Panc1 (cell line): ENCODE results near the gene RAB3IP. TPM values are rescaled to one million over a fixed set of nuclear protein-coding genes. Genes with fewer than 3 reads are reported as not detected.

ENCODE experiments used
- ATAC-seq: fragments of 200-7000 bp; cut with Tn5 transposase; 2 replicates; pipeline ENCODE4 v1.9.1; 2020; ENCODE audit warnings: mild to moderate bottlenecking, moderate library complexity
- BruUV-seq: library from RNA; stranded (reverse); fragments of 400-500 nt; replicated peaks from 2 replicates; lab custom pipeline; 2021; lab: Mats Ljungman, UMichigan
- CTCF ChIA-PET: fragments of 300-600 bp; sonication (Branson Sonifier 250); formaldehyde crosslinking; loops from one replicate; lab custom pipeline; 2022; ENCODE audit warnings: antibody characterized with exemption; lab: Charles Lee
- POLR2A ChIA-PET: fragments of 300-600 bp; sonication (Branson Sonifier 250); formaldehyde crosslinking; loops from one replicate; lab custom pipeline; 2022; ENCODE audit warnings: antibody characterized with exemption; lab: Charles Lee
- DNase-seq: peaks from one replicate; pipeline ENCODE4 v3.0.0-alpha.2; 2010; ENCODE audit warnings: low read depth, low spot score
- H3K27ac ChIP-seq: 2 replicates; pipeline ENCODE4 v1.5.1; 2011; ENCODE audit warnings: mild to moderate bottlenecking, low read length, inconsistent platforms
- H3K27me3 ChIP-seq: fragments of 200-500 bp; sonication (Bioruptor generic); 2 replicates; pipeline ENCODE4 v1.6.0; 2014; ENCODE audit warnings: low read length, inconsistent platforms; ENCODE audit not compliant: control insufficient read depth, insufficient read depth
- H3K36me3 ChIP-seq: fragments of 200-500 bp; sonication (Bioruptor generic); 2 replicates; pipeline ENCODE4 v1.5.1; 2014; ENCODE audit warnings: inconsistent platforms, mild to moderate bottlenecking, low read length, moderate library complexity; ENCODE audit not compliant: control insufficient read depth, insufficient read depth
- H3K4me1 ChIP-seq: 2 replicates; pipeline ENCODE4 v1.5.1; 2011; ENCODE audit warnings: inconsistent platforms, mild to moderate bottlenecking, low read length, moderate library complexity; ENCODE audit not compliant: control insufficient read depth, insufficient read depth
- H3K4me3 ChIP-seq, 2 experiments: 2 replicates each; pipeline ENCODE4 v1.5.1; 2011 to 2012; ENCODE audit warnings: low read depth in 2 of 2, low read length in 2 of 2, mild to moderate bottlenecking in 2 of 2, inconsistent platforms in 1 of 2, moderate library complexity in 1 of 2
- H3K9me3 ChIP-seq: fragments of 200-500 bp; sonication (Bioruptor generic); 2 replicates; pipeline ENCODE4 v1.5.1; 2014; ENCODE audit warnings: low read depth, mild to moderate bottlenecking, inconsistent platforms, low read length, moderate library complexity; ENCODE audit not compliant: control insufficient read depth, insufficient read depth
- POLR2AphosphoS5 ChIP-seq: IDR thresholded peaks from 2 replicates; pipeline ENCODE4 v1.6.1; 2012; ENCODE audit warnings: mild to moderate bottlenecking, low read depth, low read length, moderate library complexity
- SIN3A ChIP-seq: IDR thresholded peaks from 2 replicates; pipeline ENCODE4 v1.6.1; 2012; ENCODE audit warnings: low read depth, mild to moderate bottlenecking, low read length, moderate library complexity, borderline replicate concordance; ENCODE audit not compliant: insufficient read depth
- TCF7L2 ChIP-seq: IDR thresholded peaks from 2 replicates; pipeline ENCODE4 v1.6.1; 2011; ENCODE audit warnings: mild to moderate bottlenecking, low read depth, low read length, inconsistent platforms
- in situ Hi-C: cut with HindIII; loops from 2 replicates; pipeline ENCODE4 v1.10.0; 2016; ENCODE audit warnings: low sequenced_read_pairs, low pct_unique_long_range_greater_than_20kb
- intact Hi-C: fragments of 100-400 bp; cut with micrococcal nuclease; formaldehyde crosslinking; loops from one replicate; pipeline ENCODE4 v1.10.0; 2022; ENCODE audit not compliant: unreplicated experiment
- total RNA-seq: library from RNA; stranded (reverse); gene quantifications from one replicate; pipeline ENCODE4 v1.2.1, GENCODE V29; 2021; ENCODE audit not compliant: unreplicated experiment
- TF ChIP-seq, protein P1 (sequence below), 2 experiments: IDR thresholded peaks; 2 replicates each; pipeline ENCODE4 v1.6.1; 2011 to 2012; ENCODE audit warnings: low read depth in 2 of 2, control low read depth in 1 of 2, low read length in 1 of 2, mild to moderate bottlenecking in 1 of 2, moderate library complexity in 1 of 2; ENCODE audit not compliant: insufficient read depth in 1 of 2
- TF ChIP-seq, protein P2 (sequence below): fragments of 450-650 bp; IDR thresholded peaks from 2 replicates; pipeline ENCODE4 v1.5.1; 2017; ENCODE audit warnings: mild to moderate bottlenecking

The RAB3IP gene
- total RNA-seq, 1 experiment from 2014 or later, result 22.9 TPM

DNA sequence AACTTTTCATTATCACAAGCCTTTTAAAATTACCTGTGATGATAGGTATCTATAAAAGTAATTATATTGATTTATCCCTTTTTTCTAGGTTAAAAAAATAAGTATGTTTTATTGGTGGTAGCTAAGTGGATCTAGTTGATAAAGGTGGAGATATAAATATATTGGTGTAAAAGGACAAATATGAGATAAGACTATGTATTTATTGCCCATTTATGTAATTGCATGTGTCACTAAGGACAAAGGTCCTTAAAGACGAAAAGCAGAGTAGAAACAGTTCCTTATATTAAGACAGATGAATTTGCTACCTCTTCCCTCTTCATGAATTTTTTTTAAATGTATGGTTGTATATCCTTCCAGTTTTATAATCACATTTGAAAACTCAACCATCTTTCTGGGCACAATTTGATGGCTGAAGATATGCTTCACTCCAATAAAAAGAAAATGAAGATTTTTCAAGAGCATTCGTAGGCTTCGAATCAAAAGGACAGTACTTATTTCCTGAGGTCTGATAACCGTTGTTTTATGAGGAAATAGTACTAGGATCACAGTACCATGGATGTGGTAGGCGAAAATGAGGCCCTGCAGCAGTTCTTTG lies 86.4 kb downstream of the RAB3IP start, which contains the start of gene MYRFL:
Gene MYRFL (plus strand): TSS at position 262 of the 595 bp plus-strand sequence. CDS start 291 bp downstream, at position 553.
- intact Hi-C loops, result no loop called here
- no TSS peak for BruUV-seq

DNA sequence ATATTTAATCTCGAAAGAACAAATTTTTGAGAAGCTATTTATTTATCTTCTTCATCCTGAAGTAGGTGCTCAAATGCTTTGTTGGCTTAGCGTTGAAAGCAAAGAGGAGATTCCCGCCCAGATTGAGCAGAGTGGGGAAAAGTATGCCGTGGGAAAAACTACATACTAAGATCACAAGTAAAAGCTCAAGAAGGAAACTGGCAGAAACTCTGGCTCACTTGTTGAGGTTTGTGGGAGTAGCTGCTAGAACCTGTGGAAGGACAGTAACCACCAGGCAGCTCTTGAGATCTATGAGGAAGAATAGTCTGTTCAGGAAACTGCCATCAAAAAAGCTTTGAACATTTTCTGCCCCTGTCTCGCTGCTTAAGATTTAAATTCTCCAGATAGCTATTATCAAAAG lies 90.2 kb downstream of the RAB3IP start:
- no peak overlapping the region for H3K27ac ChIP-seq
- in situ Hi-C loops, result no loop called here
- no peaks in the 10 kb centered on the region for H3K4me1 ChIP-seq
- TF ChIP-seq POLR2AphosphoS5 (no peak), SIN3A (no peak)
- TF ChIP-seq, protein P1, sequence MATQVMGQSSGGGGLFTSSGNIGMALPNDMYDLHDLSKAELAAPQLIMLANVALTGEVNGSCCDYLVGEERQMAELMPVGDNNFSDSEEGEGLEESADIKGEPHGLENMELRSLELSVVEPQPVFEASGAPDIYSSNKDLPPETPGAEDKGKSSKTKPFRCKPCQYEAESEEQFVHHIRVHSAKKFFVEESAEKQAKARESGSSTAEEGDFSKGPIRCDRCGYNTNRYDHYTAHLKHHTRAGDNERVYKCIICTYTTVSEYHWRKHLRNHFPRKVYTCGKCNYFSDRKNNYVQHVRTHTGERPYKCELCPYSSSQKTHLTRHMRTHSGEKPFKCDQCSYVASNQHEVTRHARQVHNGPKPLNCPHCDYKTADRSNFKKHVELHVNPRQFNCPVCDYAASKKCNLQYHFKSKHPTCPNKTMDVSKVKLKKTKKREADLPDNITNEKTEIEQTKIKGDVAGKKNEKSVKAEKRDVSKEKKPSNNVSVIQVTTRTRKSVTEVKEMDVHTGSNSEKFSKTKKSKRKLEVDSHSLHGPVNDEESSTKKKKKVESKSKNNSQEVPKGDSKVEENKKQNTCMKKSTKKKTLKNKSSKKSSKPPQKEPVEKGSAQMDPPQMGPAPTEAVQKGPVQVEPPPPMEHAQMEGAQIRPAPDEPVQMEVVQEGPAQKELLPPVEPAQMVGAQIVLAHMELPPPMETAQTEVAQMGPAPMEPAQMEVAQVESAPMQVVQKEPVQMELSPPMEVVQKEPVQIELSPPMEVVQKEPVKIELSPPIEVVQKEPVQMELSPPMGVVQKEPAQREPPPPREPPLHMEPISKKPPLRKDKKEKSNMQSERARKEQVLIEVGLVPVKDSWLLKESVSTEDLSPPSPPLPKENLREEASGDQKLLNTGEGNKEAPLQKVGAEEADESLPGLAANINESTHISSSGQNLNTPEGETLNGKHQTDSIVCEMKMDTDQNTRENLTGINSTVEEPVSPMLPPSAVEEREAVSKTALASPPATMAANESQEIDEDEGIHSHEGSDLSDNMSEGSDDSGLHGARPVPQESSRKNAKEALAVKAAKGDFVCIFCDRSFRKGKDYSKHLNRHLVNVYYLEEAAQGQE (IDR thresholded peaks at IDR 0.05; ENCODE audit: insufficient read depth in 1 of 2, low read depth in 2 of 2, low read length in 1 of 2), result no peak
- no peaks in the 10 kb centered on the region for H3K36me3 ChIP-seq
- H3K27me3 ChIP-seq, result peaks cover 12% of the 10 kb centered on the region
- no peak overlapping the region for H3K4me3 ChIP-seq
- intact Hi-C loops, result no loop called here
- no peaks in the 10 kb centered on the region for H3K9me3 ChIP-seq
- ATAC-seq (no peak), DNase-seq (no peak)
- no TSS peak for BruUV-seq
- ChIA-PET POLR2A (no interaction called here), CTCF (interaction anchor here (0.6 kb wide), 1 partner anchor 103 kb away, joined by 5 read pairs; no protein-coding TSS in a partner anchor)

More for the DNA sequence above, 86.4 kb downstream of the RAB3IP start, which contains the start of gene MYRFL:
- Histone ChIP-seq H3K27me3 (peaks cover 7% of the 10 kb centered on the region), H3K27ac (no peak within 1 kb of the TSS), H3K4me3 (no peak within 1 kb of the TSS), H3K9me3 (no peaks in the 10 kb centered on the region), H3K36me3 (no peaks in the 10 kb centered on the region), H3K4me1 (peaks cover 4% of the 10 kb centered on the region)
- in situ Hi-C loops, result no loop called here
- TF ChIP-seq POLR2AphosphoS5, result no peak
- TF ChIP-seq SIN3A, result no peak
- TF ChIP-seq, protein P1 (IDR thresholded peaks at IDR 0.05; ENCODE audit: insufficient read depth in 1 of 2, low read depth in 2 of 2, low read length in 1 of 2), result no peak
- TF ChIP-seq, protein P2, sequence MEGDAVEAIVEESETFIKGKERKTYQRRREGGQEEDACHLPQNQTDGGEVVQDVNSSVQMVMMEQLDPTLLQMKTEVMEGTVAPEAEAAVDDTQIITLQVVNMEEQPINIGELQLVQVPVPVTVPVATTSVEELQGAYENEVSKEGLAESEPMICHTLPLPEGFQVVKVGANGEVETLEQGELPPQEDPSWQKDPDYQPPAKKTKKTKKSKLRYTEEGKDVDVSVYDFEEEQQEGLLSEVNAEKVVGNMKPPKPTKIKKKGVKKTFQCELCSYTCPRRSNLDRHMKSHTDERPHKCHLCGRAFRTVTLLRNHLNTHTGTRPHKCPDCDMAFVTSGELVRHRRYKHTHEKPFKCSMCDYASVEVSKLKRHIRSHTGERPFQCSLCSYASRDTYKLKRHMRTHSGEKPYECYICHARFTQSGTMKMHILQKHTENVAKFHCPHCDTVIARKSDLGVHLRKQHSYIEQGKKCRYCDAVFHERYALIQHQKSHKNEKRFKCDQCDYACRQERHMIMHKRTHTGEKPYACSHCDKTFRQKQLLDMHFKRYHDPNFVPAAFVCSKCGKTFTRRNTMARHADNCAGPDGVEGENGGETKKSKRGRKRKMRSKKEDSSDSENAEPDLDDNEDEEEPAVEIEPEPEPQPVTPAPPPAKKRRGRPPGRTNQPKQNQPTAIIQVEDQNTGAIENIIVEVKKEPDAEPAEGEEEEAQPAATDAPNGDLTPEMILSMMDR, result no peak
- no peak for TF ChIP-seq TCF7L2
- ChIA-PET POLR2A (no interaction called here), CTCF (no interaction called here)
- ATAC-seq (no peak), DNase-seq (no peak)
